GM23338 (cell line): ENCODE data around the gene PRM3. TPM values are rescaled to one million over a fixed set of nuclear protein-coding genes. Genes with fewer than 3 reads are reported as not detected.

Experiments
- ATAC-seq: fragments of 200-7000 bp; cut with Tn5 transposase; 3 replicates; pipeline ENCODE4 v1.9.1; 2020
- DNase-seq: peaks from one replicate; pipeline ENCODE4 v3.0.0-alpha.2; 2015; ENCODE audit warnings: low spot score
- H2AFZ ChIP-seq: fragments of 200-600 bp; sonication (generic); 2 replicates; pipeline ENCODE4 v1.8.0; 2016; ENCODE audit warnings: antibody characterized with exemption, mild to moderate bottlenecking, moderate library complexity
- H3F3A ChIP-seq: fragments of 200-600 bp; sonication (generic); replicated peaks from 2 replicates; pipeline ENCODE4 v1.8.0; 2017; ENCODE audit warnings: antibody characterized with exemption, mixed run types, low read depth
- H3K27ac ChIP-seq: fragments of 200-600 bp; sonication (generic); 2 replicates; pipeline ENCODE4 v1.6.1; 2016; ENCODE audit warnings: low read depth
- H3K27me3 ChIP-seq: fragments of 200-600 bp; sonication (generic); 2 replicates; pipeline ENCODE4 v1.8.0; 2016; ENCODE audit warnings: mild to moderate bottlenecking, mixed run types, moderate library complexity; ENCODE audit not compliant: insufficient read depth
- H3K36me3 ChIP-seq: fragments of 200-600 bp; sonication (generic); 2 replicates; pipeline ENCODE4 v1.8.0; 2016; ENCODE audit warnings: mild to moderate bottlenecking; ENCODE audit not compliant: insufficient read depth
- H3K4me1 ChIP-seq: fragments of 200-600 bp; sonication (generic); 2 replicates; pipeline ENCODE4 v1.8.0; 2016; ENCODE audit warnings: mild to moderate bottlenecking, moderate library complexity; ENCODE audit not compliant: insufficient read depth
- H3K4me2 ChIP-seq: fragments of 200-600 bp; sonication (generic); 2 replicates; pipeline ENCODE4 v1.7.1; 2017; ENCODE audit warnings: mixed run types
- H3K4me3 ChIP-seq: fragments of 200-600 bp; sonication (generic); 2 replicates; pipeline ENCODE4 v1.6.1; 2016; ENCODE audit warnings: mixed run types
- H3K79me2 ChIP-seq: fragments of 200-600 bp; sonication (generic); replicated peaks from 2 replicates; pipeline ENCODE4 v1.8.0; 2017; ENCODE audit warnings: mild to moderate bottlenecking; ENCODE audit not compliant: insufficient read depth
- H3K9me2 ChIP-seq: fragments of 200-600 bp; sonication (generic); 2 replicates; pipeline ENCODE4 v1.8.0; 2017; ENCODE audit not compliant: insufficient read depth
- H4K20me1 ChIP-seq: fragments of 200-600 bp; sonication (generic); replicated peaks from 2 replicates; pipeline ENCODE4 v1.8.0; 2017; ENCODE audit warnings: mild to moderate bottlenecking; ENCODE audit not compliant: insufficient read depth
- H3K27ac Mint-ChIP-seq: 2 replicates; pipeline ENCODE4 v1.8.0; 2020; ENCODE audit warnings: inconsistent platforms, mild to moderate bottlenecking, moderate library complexity, mixed read lengths
- H3K27me3 Mint-ChIP-seq: 3 replicates; pipeline ENCODE4 v1.8.0; 2022; ENCODE audit warnings: low read depth, mild to moderate bottlenecking, moderate library complexity, mixed read lengths, inconsistent platforms; ENCODE audit not compliant: insufficient read depth, poor library complexity
- H3K36me3 Mint-ChIP-seq: 3 replicates; pipeline ENCODE4 v1.8.0; 2021; ENCODE audit warnings: low read depth, mild to moderate bottlenecking, inconsistent platforms, moderate library complexity, mixed read lengths
- H3K4me1 Mint-ChIP-seq: 3 replicates; pipeline ENCODE4 v1.8.0; 2020; ENCODE audit warnings: mild to moderate bottlenecking, inconsistent platforms, mixed read lengths
- H3K4me3 Mint-ChIP-seq: 3 replicates; pipeline ENCODE4 v1.8.0; 2021; ENCODE audit warnings: moderate library complexity, mild to moderate bottlenecking, inconsistent platforms, mixed read lengths
- H3K9me3 Mint-ChIP-seq: 3 replicates; pipeline ENCODE4 v1.8.0; 2020; ENCODE audit warnings: moderate library complexity, mild to moderate bottlenecking, inconsistent platforms, mixed read lengths
- ETS1 ChIP-seq: IDR thresholded peaks from 2 replicates; pipeline ENCODE4 v1.6.1; 2016; ENCODE audit warnings: antibody characterized with exemption
- EZH2 ChIP-seq: fragments of 200-600 bp; sonication (generic); IDR thresholded peaks from one replicate; pipeline ENCODE4 v1.8.0; 2017; ENCODE audit warnings: antibody characterized with exemption, mild to moderate bottlenecking, low read depth; ENCODE audit not compliant: unreplicated experiment
- NANOG ChIP-seq: IDR thresholded peaks from 2 replicates; pipeline ENCODE4 v1.6.1; 2016; ENCODE audit warnings: antibody characterized with exemption, borderline replicate concordance
- POLR2AphosphoS5 ChIP-seq: IDR thresholded peaks from 2 replicates; pipeline ENCODE4 v1.6.1; 2016; ENCODE audit warnings: antibody characterized with exemption, low read depth
- ZNF331 ChIP-seq: fragments of 250-450 bp; sonication (Bioruptor Pico); IDR thresholded peaks from 2 replicates; pipeline ENCODE4 v1.5.0; 2020; ENCODE audit warnings: low read depth, mild to moderate bottlenecking, moderate library complexity
- polyA plus RNA-seq: library from polyadenylated mRNA; unstranded; fragments of >200 nt; fragmentation: Nextera tagmentation; extraction: Ambion mirVana; gene quantifications from 2 replicates; pipeline ENCODE4 v1.2.1, GENCODE V29; 2016
- total RNA-seq: library from RNA; depleted of rRNA; stranded (reverse); fragments of >200 nt; shearing (Covaris generic); gene quantifications from 2 replicates; pipeline ENCODE4 v1.2.3, GENCODE V29; 2014

The PRM3 gene
- total and polyA plus RNA-seq, 2 experiments from 2014 or later: not detected

GRCh38 chr16:11251525-11252481 lies 21.6 kb downstream of the PRM3 start:
- H3K4me1 Mint-ChIP-seq: peaks cover 27% of the 10 kb centered on the region
- peaks cover 33% of the 10 kb centered on the region for H3K79me2 ChIP-seq
- ATAC-seq (no peak), DNase-seq (no peak)
- TF ChIP-seq ETS1: no peak
- TF ChIP-seq POLR2AphosphoS5: peak; percentile 75
- peak overlapping the region; percentile 90 for H3K27ac ChIP-seq
- H3K4me3 ChIP-seq: peak overlapping the region; percentile 89
- no peaks in the 10 kb centered on the region for H3K27me3 ChIP-seq
- no peak overlapping the region; the same call in 2 of the 3 replicates for H3K4me3 Mint-ChIP-seq
- no peak overlapping the region for H2AFZ ChIP-seq
- peaks cover 28% of the 10 kb centered on the region for H3K4me1 ChIP-seq
- peaks cover 27% of the 10 kb centered on the region for H3K36me3 Mint-ChIP-seq
- H3K9me3 Mint-ChIP-seq: no peaks in the 10 kb centered on the region
- H3K27me3 Mint-ChIP-seq: peaks cover 21% of the 10 kb centered on the region
- H3K36me3 ChIP-seq: peaks cover 21% of the 10 kb centered on the region
- H3F3A ChIP-seq: peaks cover 55% of the 10 kb centered on the region
- peak overlapping the region; percentile 89; the same call in 1 of the 2 replicates for H3K27ac Mint-ChIP-seq
- peaks cover 21% of the 10 kb centered on the region for H4K20me1 ChIP-seq
- no peaks in the 10 kb centered on the region for H3K9me2 ChIP-seq
- peak overlapping the region; percentile 96; the same call in 1 of the 2 replicates for H3K4me2 ChIP-seq

- peak overlapping the region; percentile 23; the same call in 1 of the 2 replicates for H3K4me2 ChIP-seq
- H4K20me1 ChIP-seq: peaks cover 21% of the 10 kb centered on the region
- peaks cover 28% of the 10 kb centered on the region for H3K4me1 ChIP-seq
- no peaks in the 10 kb centered on the region for H3K27me3 ChIP-seq
- H3K27ac ChIP-seq: peak overlapping the region; percentile 91
- DNase-seq: no peak
- H3K36me3 ChIP-seq: peaks cover 21% of the 10 kb centered on the region
- H3K4me3 ChIP-seq: no peak overlapping the region
- no peak overlapping the region for H2AFZ ChIP-seq
- Mint-ChIP-seq H3K36me3 (peaks cover 27% of the 10 kb centered on the region), H3K4me1 (peaks cover 27% of the 10 kb centered on the region), H3K9me3 (no peaks in the 10 kb centered on the region), H3K4me3 (no peak overlapping the region), H3K27me3 (peaks cover 17% of the 10 kb centered on the region), H3K27ac (no peak overlapping the region)
- ATAC-seq: no peak
- no peaks in the 10 kb centered on the region for H3K9me2 ChIP-seq
- peaks cover 55% of the 10 kb centered on the region for H3F3A ChIP-seq
- H3K79me2 ChIP-seq: peaks cover 33% of the 10 kb centered on the region
- TF ChIP-seq POLR2AphosphoS5 (0 out of 2 replicates have a peak, but pooled peaks have one; percentile 18), EZH2 (no peak)
These were observed 22.5 kb downstream of the PRM3 start for GRCh38 chr16:11250786-11251524.

GRCh38 chr16:11250091-11250785 lies 23.2 kb downstream of the PRM3 start:
- Mint-ChIP-seq H3K27ac (no peak overlapping the region), H3K4me3 (no peak overlapping the region; the same call in 2 of the 3 replicates), H3K27me3 (peaks cover 20% of the 10 kb centered on the region), H3K36me3 (peaks cover 27% of the 10 kb centered on the region), H3K9me3 (no peaks in the 10 kb centered on the region), H3K4me1 (peaks cover 27% of the 10 kb centered on the region)
- peak overlapping the region; percentile 23; the same call in 1 of the 2 replicates for H3K4me2 ChIP-seq
- H3F3A ChIP-seq: peaks cover 55% of the 10 kb centered on the region
- peaks cover 28% of the 10 kb centered on the region for H3K4me1 ChIP-seq
- peak; percentile 73 for DNase-seq
- ATAC-seq: peak; percentile 32
- peaks cover 21% of the 10 kb centered on the region for H3K36me3 ChIP-seq
- H3K79me2 ChIP-seq: peaks cover 26% of the 10 kb centered on the region
- no peaks in the 10 kb centered on the region for H3K27me3 ChIP-seq
- no peak overlapping the region for H2AFZ ChIP-seq
- peaks cover 21% of the 10 kb centered on the region for H4K20me1 ChIP-seq
- no peak overlapping the region for H3K4me3 ChIP-seq
- no peaks in the 10 kb centered on the region for H3K9me2 ChIP-seq
- peak overlapping the region; percentile 91 for H3K27ac ChIP-seq
- TF ChIP-seq POLR2AphosphoS5 (peak; percentile 69), ZNF331 (no peak), NANOG (no peak), EZH2 (no peak)
